DND-41 (cell line): Measurements from ENCODE around the gene KRTAP10-8.

ENCODE experiments used
- ATAC-seq: fragments of 200-7000 bp; cut with Tn5 transposase; 3 replicates; pipeline ENCODE4 v1.9.1; 2021; ENCODE audit warnings: low read depth; ENCODE audit not compliant: insufficient read depth
- DNase-seq: peaks from one replicate; pipeline ENCODE4 v3.0.0-alpha.2; 2020
- H2AFZ ChIP-seq: 2 replicates; pipeline ENCODE4 v1.6.0; 2012; ENCODE audit warnings: low read depth, low read length
- H3K27ac ChIP-seq: 2 replicates; pipeline ENCODE4 v1.5.1; 2012; ENCODE audit warnings: low read length, inconsistent platforms
- H3K27me3 ChIP-seq: fragments of 200-600 bp; sonication (generic); 2 replicates; pipeline ENCODE4 v1.6.0; 2012; ENCODE audit warnings: low read length, mild to moderate bottlenecking, inconsistent platforms; ENCODE audit not compliant: insufficient read depth, poor library complexity
- H3K36me3 ChIP-seq: 2 replicates; pipeline ENCODE4 v1.5.1; 2012; ENCODE audit warnings: low read length, inconsistent platforms; ENCODE audit not compliant: insufficient read depth
- H3K4me1 ChIP-seq: 2 replicates; pipeline ENCODE4 v1.5.1; 2012; ENCODE audit warnings: mild to moderate bottlenecking, low read length; ENCODE audit not compliant: insufficient read depth
- H3K4me2 ChIP-seq: 2 replicates; pipeline ENCODE4 v1.6.0; 2012; ENCODE audit warnings: mild to moderate bottlenecking, moderate library complexity, low read length, inconsistent platforms; ENCODE audit not compliant: insufficient read depth
- H3K4me3 ChIP-seq, 2 experiments: fragments of 200-600 bp in 1 of 2; shearing (Covaris generic) in 1 of 2; 2 replicates each; pipeline ENCODE4 v1.5.1; 2012 to 2016; ENCODE audit warnings: inconsistent platforms in 2 of 2, low read length in 2 of 2, mild to moderate bottlenecking in 2 of 2, low read depth in 1 of 2, moderate library complexity in 1 of 2
- H3K79me2 ChIP-seq: 2 replicates; pipeline ENCODE4 v1.6.0; 2012; ENCODE audit warnings: low read length, inconsistent platforms; ENCODE audit not compliant: insufficient read depth
- H3K9ac ChIP-seq: 2 replicates; pipeline ENCODE4 v1.6.0; 2012; ENCODE audit warnings: low read depth, mild to moderate bottlenecking, inconsistent platforms, low read length, moderate library complexity
- H3K9me3 ChIP-seq: 2 replicates; pipeline ENCODE4 v1.5.1; 2012; ENCODE audit warnings: low read length, moderate library complexity, mild to moderate bottlenecking, inconsistent platforms; ENCODE audit not compliant: insufficient read depth, severe bottlenecking
- H4K20me1 ChIP-seq: 2 replicates; pipeline ENCODE4 v1.6.0; 2012; ENCODE audit warnings: low read length; ENCODE audit not compliant: insufficient read depth
- EZH2 ChIP-seq: IDR thresholded peaks from 3 replicates; pipeline ENCODE4 v1.6.1; 2012; ENCODE audit warnings: borderline replicate concordance, low read depth, mild to moderate bottlenecking, moderate library complexity, low read length, inconsistent platforms; ENCODE audit not compliant: severe bottlenecking
- TF ChIP-seq, protein P1 (sequence below): IDR thresholded peaks from 2 replicates; pipeline ENCODE4 v1.5.1; 2012; ENCODE audit warnings: borderline replicate concordance, low read length, moderate library complexity, mild to moderate bottlenecking; ENCODE audit not compliant: poor library complexity, severe bottlenecking; ENCODE audit errors: extremely low read depth

Gene KRTAP10-8

DNA sequence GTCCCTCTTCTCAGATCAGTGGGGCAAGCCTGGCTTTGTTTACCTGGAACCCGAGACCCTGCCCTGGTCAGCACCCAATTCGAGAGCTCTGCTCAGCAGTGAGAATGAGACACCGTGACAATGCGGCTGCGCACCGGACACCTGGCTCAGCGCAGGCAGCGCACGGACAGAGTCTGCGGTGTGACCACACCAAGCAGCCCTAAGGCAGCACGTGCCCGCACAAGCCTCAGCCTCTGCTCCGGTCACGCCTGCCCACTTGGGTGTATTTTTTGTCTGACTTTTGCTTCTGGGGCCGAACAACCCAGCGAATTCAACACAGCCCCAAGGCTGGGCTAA, 4.7 kb downstream of the KRTAP10-8 start:
- Histone ChIP-seq H4K20me1 (no peaks in the 10 kb centered on the region), H3K27ac (no peak overlapping the region), H3K9me3 (peaks cover 19% of the 10 kb centered on the region), H3K9ac (no peak overlapping the region), H3K4me3 (no peak overlapping the region), H2AFZ (no peak overlapping the region), H3K79me2 (no peaks in the 10 kb centered on the region), H3K4me2 (no peak overlapping the region), H3K36me3 (no peaks in the 10 kb centered on the region), H3K27me3 (no peaks in the 10 kb centered on the region), H3K4me1 (no peaks in the 10 kb centered on the region)
- ATAC-seq (no peak), DNase-seq (no peak)
- TF ChIP-seq, protein P1, sequence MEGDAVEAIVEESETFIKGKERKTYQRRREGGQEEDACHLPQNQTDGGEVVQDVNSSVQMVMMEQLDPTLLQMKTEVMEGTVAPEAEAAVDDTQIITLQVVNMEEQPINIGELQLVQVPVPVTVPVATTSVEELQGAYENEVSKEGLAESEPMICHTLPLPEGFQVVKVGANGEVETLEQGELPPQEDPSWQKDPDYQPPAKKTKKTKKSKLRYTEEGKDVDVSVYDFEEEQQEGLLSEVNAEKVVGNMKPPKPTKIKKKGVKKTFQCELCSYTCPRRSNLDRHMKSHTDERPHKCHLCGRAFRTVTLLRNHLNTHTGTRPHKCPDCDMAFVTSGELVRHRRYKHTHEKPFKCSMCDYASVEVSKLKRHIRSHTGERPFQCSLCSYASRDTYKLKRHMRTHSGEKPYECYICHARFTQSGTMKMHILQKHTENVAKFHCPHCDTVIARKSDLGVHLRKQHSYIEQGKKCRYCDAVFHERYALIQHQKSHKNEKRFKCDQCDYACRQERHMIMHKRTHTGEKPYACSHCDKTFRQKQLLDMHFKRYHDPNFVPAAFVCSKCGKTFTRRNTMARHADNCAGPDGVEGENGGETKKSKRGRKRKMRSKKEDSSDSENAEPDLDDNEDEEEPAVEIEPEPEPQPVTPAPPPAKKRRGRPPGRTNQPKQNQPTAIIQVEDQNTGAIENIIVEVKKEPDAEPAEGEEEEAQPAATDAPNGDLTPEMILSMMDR: no peak
- TF ChIP-seq EZH2: no peak

DNA sequence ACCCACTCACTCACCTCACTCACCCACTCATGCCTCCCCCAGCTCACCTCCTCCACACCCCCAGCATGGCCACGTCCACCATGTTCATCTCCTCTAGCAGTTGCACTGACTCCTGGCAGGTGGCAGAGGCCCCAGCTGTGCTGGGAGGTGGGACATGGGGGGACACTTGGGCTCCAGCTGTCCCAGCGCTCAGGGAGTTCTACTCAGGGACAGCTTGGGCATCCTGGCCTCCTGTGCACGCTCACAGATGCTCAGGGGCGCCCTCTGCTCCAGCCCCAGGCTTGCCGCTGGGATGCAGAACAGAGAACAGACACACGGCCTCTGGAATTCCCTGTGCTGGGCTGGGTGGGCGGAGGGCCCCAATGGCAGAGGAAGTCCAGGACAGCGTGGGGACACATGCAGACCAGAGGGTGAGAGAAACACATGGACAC, 5.2 kb downstream of the KRTAP10-8 start:
- H3K4me2 ChIP-seq: no peak overlapping the region
- no peak for TF ChIP-seq EZH2
- TF ChIP-seq, protein P1: no peak
- DNase-seq: no peak
- H3K4me1 ChIP-seq: no peaks in the 10 kb centered on the region
- H3K27ac ChIP-seq: no peak overlapping the region
- no peak overlapping the region for H3K4me3 ChIP-seq
- no peak overlapping the region for H2AFZ ChIP-seq
- H3K27me3 ChIP-seq: no peaks in the 10 kb centered on the region
- no peaks in the 10 kb centered on the region for H3K36me3 ChIP-seq
- H3K9me3 ChIP-seq: peaks cover 15% of the 10 kb centered on the region
- H4K20me1 ChIP-seq: no peaks in the 10 kb centered on the region
- H3K79me2 ChIP-seq: no peaks in the 10 kb centered on the region
- no peak for ATAC-seq
- H3K9ac ChIP-seq: no peak overlapping the region

DNA sequence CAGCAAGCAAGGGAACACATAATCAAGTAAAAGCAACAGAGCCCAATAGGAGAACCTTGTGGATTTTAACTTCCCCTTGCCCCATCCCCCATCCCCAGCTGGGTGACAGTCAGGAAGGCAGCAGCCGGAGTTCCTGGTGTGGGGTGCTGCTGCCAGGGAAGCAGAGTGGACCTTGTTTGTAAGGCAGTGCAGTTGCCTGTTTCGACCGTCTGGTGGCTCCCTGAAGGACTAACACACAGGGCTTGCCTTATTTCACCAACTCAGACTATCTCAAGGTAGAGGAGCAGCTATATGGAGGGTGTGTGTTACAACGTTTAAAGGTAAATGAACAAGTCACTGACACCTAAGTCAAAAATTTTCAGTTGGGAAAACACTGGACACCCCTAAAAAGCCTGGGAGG, 6.6 kb downstream of the KRTAP10-8 start:
- Histone ChIP-seq H3K36me3 (no peaks in the 10 kb centered on the region), H3K27me3 (no peaks in the 10 kb centered on the region), H3K4me1 (no peaks in the 10 kb centered on the region), H3K27ac (no peak overlapping the region), H4K20me1 (no peaks in the 10 kb centered on the region), H3K4me3 (no peak overlapping the region), H2AFZ (no peak overlapping the region), H3K9ac (no peak overlapping the region), H3K4me2 (no peak overlapping the region), H3K79me2 (no peaks in the 10 kb centered on the region), H3K9me3 (peaks cover 17% of the 10 kb centered on the region)
- ATAC-seq (no peak), DNase-seq (no peak)
- no peak for TF ChIP-seq EZH2
- TF ChIP-seq, protein P1: no peak

DNA sequence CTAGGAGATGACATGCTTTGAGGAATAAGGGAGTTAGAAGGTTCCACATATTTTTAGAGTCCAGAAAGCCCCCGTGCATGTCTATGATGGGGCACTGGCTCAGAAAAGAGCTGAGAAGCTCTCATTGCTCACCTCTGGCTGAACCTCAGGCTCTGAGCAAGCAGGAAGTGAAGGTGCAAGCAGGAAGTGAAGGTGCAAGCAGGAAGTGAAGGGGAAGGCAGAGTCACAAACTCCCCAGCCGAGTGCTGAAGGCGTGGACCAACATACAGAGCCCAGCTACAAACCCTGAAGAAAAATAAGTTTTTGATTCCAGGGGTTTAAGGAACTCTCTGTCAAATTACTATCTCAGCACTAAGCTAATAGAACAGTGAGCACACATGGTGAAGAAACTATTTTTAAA, 7.0 kb downstream of the KRTAP10-8 start:
- Histone ChIP-seq H3K27ac (no peak overlapping the region), H3K4me3 (no peak overlapping the region), H3K9me3 (peaks cover 17% of the 10 kb centered on the region), H3K4me1 (no peaks in the 10 kb centered on the region), H3K36me3 (no peaks in the 10 kb centered on the region), H3K9ac (no peak overlapping the region), H2AFZ (no peak overlapping the region), H4K20me1 (no peaks in the 10 kb centered on the region), H3K4me2 (no peak overlapping the region), H3K27me3 (no peaks in the 10 kb centered on the region), H3K79me2 (no peaks in the 10 kb centered on the region)
- no peak for TF ChIP-seq EZH2
- TF ChIP-seq, protein P1: no peak
- 0 out of 3 replicates have a peak, but pooled peaks have one; percentile 39 for ATAC-seq
- DNase-seq: no peak
